HFFc6 (cell line): ENCODE measurements around the gene EGFR. TPM values are rescaled to one million over a fixed set of nuclear protein-coding genes. Genes with fewer than 3 reads are reported as not detected.
A peak's percentile ranks its signal among the peaks of the same experiment; 100 is the strongest.

Experiments used
- DNase-seq: peaks from one replicate; pipeline ENCODE4 v3.0.0-alpha.2; 2018
- H3K27ac Mint-ChIP-seq: 2 replicates; pipeline ENCODE4 v1.8.0; 2020; ENCODE audit warnings: mild to moderate bottlenecking, mixed read lengths
- H3K27me3 Mint-ChIP-seq: 2 replicates; pipeline ENCODE4 v1.8.0; 2021; ENCODE audit warnings: mild to moderate bottlenecking, moderate library complexity, mixed read lengths; ENCODE audit not compliant: insufficient read depth
- H3K36me3 Mint-ChIP-seq: 2 replicates; pipeline ENCODE4 v1.8.0; 2021; ENCODE audit warnings: low read depth, mixed read lengths
- H3K4me1 Mint-ChIP-seq: 2 replicates; pipeline ENCODE4 v1.8.0; 2020; ENCODE audit warnings: low read depth, mixed read lengths
- H3K4me3 Mint-ChIP-seq: 2 replicates; pipeline ENCODE4 v1.8.0; 2020; ENCODE audit warnings: mild to moderate bottlenecking, moderate library complexity, mixed read lengths
- H3K9me3 Mint-ChIP-seq: 2 replicates; pipeline ENCODE4 v1.8.0; 2020; ENCODE audit warnings: mild to moderate bottlenecking, mixed read lengths
- CTCF ChIP-seq: fragments of 200-600 bp; sonication (generic); IDR thresholded peaks from 2 replicates; pipeline ENCODE4 v1.5.0; 2021; ENCODE audit warnings: antibody characterized with exemption, mild to moderate bottlenecking
- total RNA-seq, 6 experiments: library from RNA; stranded (reverse); fragmentation: NEBNext Ultra II Directional; extraction: Animal tissue kit (Norgen Biotek cat#: 25700); gene quantifications; 2 replicates in 1 of 6; 3 replicates in 5 of 6; pipeline ENCODE4 v1.2.3, GENCODE V29; 2021

The EGFR gene
- total RNA-seq, 6 experiments from 2014 or later, result 69.9 to 87.2 (median 77.0) TPM

- H3K4me1 Mint-ChIP-seq, result peaks cover 89% of the 10 kb centered on the region
Observed at GRCh38 chr7:55087521-55087961, 68.7 kb downstream of the EGFR start.

GRCh38 chr7:55088107-55088506, 69.3 kb downstream of the EGFR start:
- TF ChIP-seq CTCF, result no peak
- H3K4me1 Mint-ChIP-seq, result peaks cover 89% of the 10 kb centered on the region

More at GRCh38 chr7:55087521-55087961, 68.7 kb downstream of the EGFR start:
- Mint-ChIP-seq H3K9me3 (no peaks in the 10 kb centered on the region), H3K27ac (peak overlapping the region; percentile 89), H3K36me3 (peaks cover 22% of the 10 kb centered on the region), H3K27me3 (no peaks in the 10 kb centered on the region; the same call in 1 of the 2 replicates), H3K4me3 (peak overlapping the region; percentile 80)
- TF ChIP-seq CTCF, result no peak
- DNase-seq, result no peak

DNA sequence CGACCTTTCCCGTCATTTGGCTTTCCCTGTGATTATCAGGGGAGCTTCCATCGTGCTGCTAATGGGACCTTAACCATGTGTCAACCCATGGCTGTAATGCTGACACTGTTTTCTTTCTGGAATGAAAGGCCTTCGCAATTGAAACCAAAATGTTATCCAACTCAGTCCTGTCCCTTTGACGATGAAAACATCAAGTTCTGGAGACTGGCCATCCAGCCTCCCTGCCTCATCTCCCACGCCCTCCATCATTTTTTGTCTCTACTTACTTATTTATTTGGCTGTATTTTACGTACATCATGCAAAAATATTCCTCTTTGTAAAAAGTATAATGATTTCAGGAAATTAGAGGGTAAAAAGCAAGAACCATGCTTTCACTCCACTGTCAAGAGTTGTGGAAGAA, 69.8 kb downstream of the EGFR start:
- Mint-ChIP-seq H3K9me3 (no peaks in the 10 kb centered on the region), H3K36me3 (peaks cover 15% of the 10 kb centered on the region), H3K4me3 (no peak overlapping the region), H3K27ac (peak overlapping the region; percentile 89; the same call in 1 of the 2 replicates), H3K27me3 (no peaks in the 10 kb centered on the region; the same call in 1 of the 2 replicates), H3K4me1 (peaks cover 89% of the 10 kb centered on the region)
- no peak for TF ChIP-seq CTCF
- DNase-seq, result no peak

More at GRCh38 chr7:55088107-55088506, 69.3 kb downstream of the EGFR start:
- Mint-ChIP-seq H3K27me3 (no peaks in the 10 kb centered on the region; the same call in 1 of the 2 replicates), H3K4me3 (no peak overlapping the region), H3K36me3 (peaks cover 16% of the 10 kb centered on the region), H3K9me3 (no peaks in the 10 kb centered on the region), H3K27ac (peak overlapping the region; percentile 89)
- no peak for DNase-seq

- Mint-ChIP-seq H3K4me1 (peaks cover 61% of the 10 kb centered on the region), H3K27me3 (no peaks in the 10 kb centered on the region; the same call in 1 of the 2 replicates), H3K4me3 (no peak overlapping the region; the same call in 1 of the 2 replicates), H3K27ac (peak overlapping the region; percentile 32; the same call in 1 of the 2 replicates), H3K36me3 (peaks cover 6% of the 10 kb centered on the region; the same call in 1 of the 2 replicates), H3K9me3 (no peaks in the 10 kb centered on the region)
- DNase-seq, result no peak
- no peak for TF ChIP-seq CTCF
Observed at GRCh38 chr7:55092186-55092974, 73.6 kb downstream of the EGFR start.

GRCh38 chr7:55092975-55093373, 74.2 kb downstream of the EGFR start:
- no peak overlapping the region for H3K4me3 Mint-ChIP-seq
- no peaks in the 10 kb centered on the region; the same call in 1 of the 2 replicates for H3K27me3 Mint-ChIP-seq
- TF ChIP-seq CTCF, result no peak
- H3K9me3 Mint-ChIP-seq, result no peaks in the 10 kb centered on the region
- no peak for DNase-seq
- no peak overlapping the region for H3K27ac Mint-ChIP-seq
- H3K36me3 Mint-ChIP-seq, result peaks cover 6% of the 10 kb centered on the region; the same call in 1 of the 2 replicates
- H3K4me1 Mint-ChIP-seq, result peaks cover 61% of the 10 kb centered on the region
